ENCODE measurements around the gene KMT2D.

- TF ChIP-seq EZH2 (IDR thresholded peaks at IDR 0.05; ENCODE audit: borderline replicate concordance, low read depth, low read length, severe bottlenecking), result no peak
- TF ChIP-seq, protein P1, sequence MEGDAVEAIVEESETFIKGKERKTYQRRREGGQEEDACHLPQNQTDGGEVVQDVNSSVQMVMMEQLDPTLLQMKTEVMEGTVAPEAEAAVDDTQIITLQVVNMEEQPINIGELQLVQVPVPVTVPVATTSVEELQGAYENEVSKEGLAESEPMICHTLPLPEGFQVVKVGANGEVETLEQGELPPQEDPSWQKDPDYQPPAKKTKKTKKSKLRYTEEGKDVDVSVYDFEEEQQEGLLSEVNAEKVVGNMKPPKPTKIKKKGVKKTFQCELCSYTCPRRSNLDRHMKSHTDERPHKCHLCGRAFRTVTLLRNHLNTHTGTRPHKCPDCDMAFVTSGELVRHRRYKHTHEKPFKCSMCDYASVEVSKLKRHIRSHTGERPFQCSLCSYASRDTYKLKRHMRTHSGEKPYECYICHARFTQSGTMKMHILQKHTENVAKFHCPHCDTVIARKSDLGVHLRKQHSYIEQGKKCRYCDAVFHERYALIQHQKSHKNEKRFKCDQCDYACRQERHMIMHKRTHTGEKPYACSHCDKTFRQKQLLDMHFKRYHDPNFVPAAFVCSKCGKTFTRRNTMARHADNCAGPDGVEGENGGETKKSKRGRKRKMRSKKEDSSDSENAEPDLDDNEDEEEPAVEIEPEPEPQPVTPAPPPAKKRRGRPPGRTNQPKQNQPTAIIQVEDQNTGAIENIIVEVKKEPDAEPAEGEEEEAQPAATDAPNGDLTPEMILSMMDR (IDR thresholded peaks at IDR 0.05; ENCODE audit: borderline replicate concordance, extremely low read depth, low read length, poor library complexity, severe bottlenecking), result no peak
Measured at GRCh38 chr12:49051373-49051764, 9.2 kb downstream of the KMT2D start.

Data from DND-41 (cell line).